Measurements from ENCODE around the gene ABCF2. TPM values are rescaled to one million over a fixed set of nuclear protein-coding genes. Genes with fewer than 3 reads are reported as not detected.

Gene ABCF2
- total RNA-seq, 4 donors from 2014 or later, result 28.5 to 93.4 (median 44.7) TPM

DNA sequence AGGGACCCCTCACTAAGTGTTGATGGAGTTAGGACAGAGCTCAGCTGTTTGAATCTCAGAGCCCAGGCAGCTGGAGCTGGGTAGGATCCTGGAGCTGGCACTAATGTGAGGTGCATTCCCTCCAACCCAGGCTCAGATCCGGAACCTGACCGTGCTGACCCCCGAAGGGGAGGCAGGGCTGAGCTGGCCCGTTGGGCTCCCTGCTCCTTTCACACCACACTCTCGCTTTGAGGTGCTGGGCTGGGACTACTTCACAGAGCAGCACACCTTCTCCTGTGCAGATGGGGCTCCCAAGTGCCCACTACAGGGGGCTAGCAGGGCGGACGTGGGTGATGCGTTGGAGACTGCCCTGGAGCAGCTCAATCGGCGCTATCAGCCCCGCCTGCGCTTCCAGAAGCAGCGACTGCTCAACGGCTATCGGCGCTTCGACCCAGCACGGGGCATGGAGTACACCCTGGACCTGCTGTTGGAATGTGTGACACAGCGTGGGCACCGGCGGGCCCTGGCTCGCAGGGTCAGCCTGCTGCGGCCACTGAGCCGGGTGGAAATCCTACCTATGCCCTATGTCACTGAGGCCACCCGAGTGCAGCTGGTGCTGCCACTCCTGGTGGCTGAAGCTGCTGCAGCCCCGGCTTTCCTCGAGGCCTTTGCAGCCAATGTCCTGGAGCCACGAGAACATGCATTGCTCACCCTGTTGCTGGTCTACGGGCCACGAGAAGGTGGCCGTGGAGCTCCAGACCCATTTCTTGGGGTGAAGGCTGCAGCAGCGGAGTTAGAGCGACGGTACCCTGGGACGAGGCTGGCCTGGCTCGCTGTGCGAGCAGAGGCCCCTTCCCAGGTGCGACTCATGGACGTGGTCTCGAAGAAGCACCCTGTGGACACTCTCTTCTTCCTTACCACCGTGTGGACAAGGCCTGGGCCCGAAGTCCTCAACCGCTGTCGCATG is 10.5 kb upstream of the ABCF2 start:
- no peak for TF ChIP-seq CTCF (IDR thresholded peaks at IDR 0.05)
- DNase-seq (ENCODE audit: low spot score) (no peak), ATAC-seq (ENCODE audit: low FRiP score) (no peak)

DNA sequence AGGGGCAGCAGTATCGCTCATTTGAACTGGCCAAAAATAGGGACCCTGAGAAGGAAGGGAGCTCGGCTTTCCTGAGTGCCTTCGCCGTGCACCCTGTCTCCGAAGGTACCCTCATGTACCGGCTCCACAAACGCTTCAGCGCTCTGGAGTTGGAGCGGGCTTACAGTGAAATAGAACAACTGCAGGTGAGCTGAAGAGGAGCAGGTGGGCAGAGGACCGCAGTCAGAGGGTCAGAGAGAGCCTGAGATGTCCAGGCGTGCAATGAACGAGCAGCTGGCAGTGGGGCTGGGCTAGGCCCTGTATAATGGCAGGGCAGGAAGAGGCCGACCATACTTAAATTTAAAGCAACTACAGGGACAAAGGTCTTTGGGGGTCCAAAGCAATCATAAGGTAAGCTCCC is 9.4 kb upstream of the ABCF2 start:
- DNase-seq (ENCODE audit: low spot score), result no peak
- ATAC-seq (ENCODE audit: low FRiP score), result no peak
- TF ChIP-seq CTCF (IDR thresholded peaks at IDR 0.05), result no peak

DNA sequence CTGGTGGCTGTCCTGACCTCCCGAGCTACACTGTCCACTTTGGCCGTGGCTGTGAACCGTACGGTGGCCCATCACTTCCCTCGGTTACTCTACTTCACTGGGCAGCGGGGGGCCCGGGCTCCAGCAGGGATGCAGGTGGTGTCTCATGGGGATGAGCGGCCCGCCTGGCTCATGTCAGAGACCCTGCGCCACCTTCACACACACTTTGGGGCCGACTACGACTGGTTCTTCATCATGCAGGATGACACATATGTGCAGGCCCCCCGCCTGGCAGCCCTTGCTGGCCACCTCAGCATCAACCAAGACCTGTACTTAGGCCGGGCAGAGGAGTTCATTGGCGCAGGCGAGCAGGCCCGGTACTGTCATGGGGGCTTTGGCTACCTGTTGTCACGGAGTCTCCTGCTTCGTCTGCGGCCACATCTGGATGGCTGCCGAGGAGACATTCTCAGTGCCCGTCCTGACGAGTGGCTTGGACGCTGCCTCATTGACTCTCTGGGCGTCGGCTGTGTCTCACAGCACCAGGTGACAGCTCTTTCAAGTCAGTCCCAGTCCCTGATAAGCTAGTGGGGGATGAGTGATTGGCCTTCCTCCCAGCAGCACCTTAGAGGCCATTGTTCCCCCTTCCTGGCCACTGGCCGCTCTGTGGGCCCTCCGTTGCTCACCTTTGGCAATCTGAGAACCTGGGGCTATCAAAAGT is 8.2 kb upstream of the ABCF2 start:
- DNase-seq (ENCODE audit: low spot score), result no peak

DNA sequence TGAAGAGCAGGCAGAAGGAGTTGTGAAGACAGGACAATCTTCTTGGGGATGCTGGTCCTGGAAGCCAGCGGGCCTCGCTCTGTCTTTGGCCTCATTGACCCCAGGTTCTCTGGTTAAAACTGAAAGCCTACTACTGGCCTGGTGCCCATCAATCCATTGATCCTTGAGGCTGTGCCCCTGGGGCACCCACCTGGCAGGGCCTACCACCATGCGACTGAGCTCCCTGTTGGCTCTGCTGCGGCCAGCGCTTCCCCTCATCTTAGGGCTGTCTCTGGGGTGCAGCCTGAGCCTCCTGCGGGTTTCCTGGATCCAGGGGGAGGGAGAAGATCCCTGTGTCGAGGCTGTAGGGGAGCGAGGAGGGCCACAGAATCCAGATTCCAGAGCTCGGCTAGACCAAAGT is 6.8 kb upstream of the ABCF2 start:
- no peak for DNase-seq (ENCODE audit: low spot score)
- ATAC-seq (ENCODE audit: low FRiP score), result no peak
- TF ChIP-seq CTCF (IDR thresholded peaks at IDR 0.05), result no peak

More for the DNA sequence above, 8.2 kb upstream of the ABCF2 start:
- no peak for ATAC-seq (ENCODE audit: low FRiP score)
- TF ChIP-seq CTCF (IDR thresholded peaks at IDR 0.05), result no peak

- no peak for TF ChIP-seq CTCF (IDR thresholded peaks at IDR 0.05)
- ATAC-seq (ENCODE audit: low FRiP score), result peak; percentile 81
- DNase-seq (ENCODE audit: low spot score), result no peak
Observed at GRCh38 chr7:151232917-151233701, 6.1 kb upstream of the ABCF2 start.

DNA sequence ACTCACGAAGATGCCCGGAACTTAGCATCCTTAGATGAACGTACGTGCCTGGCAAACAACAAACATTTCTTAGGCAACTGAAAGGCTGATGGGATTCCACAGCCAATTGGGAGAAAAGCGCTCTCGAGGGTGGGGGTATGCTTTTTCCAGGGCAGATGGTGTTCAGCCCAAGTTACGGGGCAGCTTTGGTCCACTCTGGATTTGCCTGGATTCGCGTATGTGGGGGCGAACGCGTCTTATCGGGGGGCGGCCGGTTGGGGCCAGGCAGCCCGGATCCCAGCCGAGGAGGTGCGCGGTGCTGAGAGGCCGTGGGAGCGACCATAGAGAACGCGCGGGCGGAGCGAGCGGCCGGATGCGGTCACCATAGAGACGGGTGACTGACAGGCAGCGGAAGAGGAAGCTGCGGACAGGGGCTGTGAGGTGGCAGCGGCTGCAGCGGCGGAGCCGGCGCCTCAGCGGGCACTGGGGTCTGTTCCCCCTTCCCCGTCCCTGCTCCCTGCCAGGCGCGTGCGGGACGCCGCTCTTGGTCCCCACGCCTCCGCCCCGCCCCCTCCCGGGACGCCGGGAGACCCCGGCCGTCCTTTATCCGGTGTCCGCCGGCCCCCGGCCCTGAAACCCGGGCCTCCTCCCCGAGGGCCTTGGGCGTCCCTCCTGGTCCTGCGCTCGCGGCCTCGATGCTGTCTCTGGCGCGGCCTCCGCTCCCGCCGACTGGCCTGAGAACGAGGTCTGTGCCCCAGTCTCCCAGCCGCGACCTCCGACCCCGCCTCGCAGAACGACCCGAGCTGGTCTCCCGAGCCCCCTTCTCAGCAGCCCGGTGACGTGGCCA is 5.3 kb upstream of the ABCF2 start, which contains the start of gene CHPF2:
TSS of gene CHPF2 (plus strand) at position 393 of the 826 bp plus-strand sequence. CDS start 1,529 bp downstream, outside the sequence.
- DNase-seq (ENCODE audit: low spot score) (peak; percentile 67), ATAC-seq (ENCODE audit: low FRiP score) (peak; percentile 92)
- TF ChIP-seq CTCF (IDR thresholded peaks at IDR 0.05), result no peak

All from omental fat pad (tissue), 4 donors.